HG03064 (cell line): ENCODE results near the gene STX5.
A peak's percentile ranks its signal among the peaks of the same experiment; 100 is the strongest.
"Not testable (repeated sequence)": the region's sequence is repeated elsewhere in the genome, so short reads cannot be mapped to it uniquely, and the experiment has no call there.

Experiments
- ATAC-seq: cut with Tn5 transposase; IDR thresholded peaks from one replicate; pipeline ENCODE4 v1.9.1; 2021; ENCODE audit warnings: low read depth; ENCODE audit not compliant: unreplicated experiment

The STX5 gene

DNA sequence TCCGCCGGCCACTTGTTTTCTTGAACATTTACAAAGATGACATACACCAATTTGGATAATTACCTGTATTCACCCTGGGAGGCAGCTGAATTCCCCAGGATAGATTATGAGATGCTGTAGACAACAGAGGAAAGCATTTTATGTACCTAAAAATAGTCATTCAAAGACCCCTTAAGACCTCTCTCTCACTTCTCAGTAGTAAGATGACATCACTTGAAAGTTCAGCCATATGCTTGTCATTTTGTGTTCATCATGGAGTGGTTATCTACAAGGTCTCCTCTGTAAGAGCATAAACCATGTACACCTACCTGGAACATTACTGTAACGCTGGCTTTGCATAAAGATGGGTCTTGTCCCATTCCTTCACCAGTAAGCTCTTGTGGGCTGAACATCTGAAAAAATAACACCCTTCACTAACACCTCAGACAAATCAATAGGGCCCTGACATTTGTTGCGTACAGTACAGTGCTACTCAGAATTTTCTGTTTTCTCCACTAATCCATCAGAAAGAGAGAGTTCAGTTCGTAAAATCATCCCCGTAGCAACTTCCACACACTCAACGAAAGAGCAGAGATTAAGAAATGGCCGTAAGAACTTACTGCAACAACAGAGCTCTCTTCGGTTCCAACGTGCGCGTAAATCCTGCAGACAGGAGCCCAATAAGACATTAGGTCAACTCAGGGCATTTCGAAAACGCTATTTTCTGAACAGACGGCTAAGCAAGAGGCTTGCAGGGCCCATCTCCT lies 23.1 kb upstream of the STX5 start:
- ATAC-seq = no peak

DNA sequence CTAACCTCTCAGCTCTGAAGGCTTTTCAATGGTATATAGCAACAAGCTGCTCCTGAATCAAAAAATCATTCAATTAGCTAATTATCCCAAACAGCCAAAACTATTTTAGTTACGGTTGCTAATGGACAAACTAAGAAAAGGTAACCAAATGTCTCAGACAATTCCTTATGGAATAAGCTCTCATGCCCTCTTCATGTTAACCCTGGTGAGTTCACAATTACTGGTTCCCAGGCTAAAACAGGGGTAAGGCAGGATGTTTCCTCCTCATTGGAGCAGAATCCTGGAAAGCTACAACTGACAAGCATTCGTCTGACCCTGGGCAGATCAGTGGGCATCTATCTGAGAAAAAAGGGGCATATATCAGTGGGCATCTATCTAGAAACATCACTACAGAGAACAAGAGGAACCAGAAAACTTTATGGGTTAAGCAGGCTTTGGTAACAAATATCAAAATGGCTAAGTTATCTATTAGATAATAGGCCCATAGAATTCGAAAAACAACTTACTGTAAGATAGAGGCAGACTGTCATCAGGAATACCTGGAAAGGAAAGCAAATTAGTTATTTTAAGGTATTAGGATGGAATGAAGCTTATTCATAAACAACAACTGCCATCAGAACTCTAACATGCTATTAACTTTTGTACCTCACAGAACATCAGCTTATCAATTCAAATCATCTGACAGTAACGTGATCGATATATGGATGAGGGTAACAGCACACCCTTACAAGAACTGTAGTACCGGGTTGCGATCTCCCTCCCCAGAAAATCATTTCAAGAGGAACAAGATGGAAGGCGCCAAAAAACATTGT lies 22.4 kb upstream of the STX5 start:
- no peak for ATAC-seq

DNA sequence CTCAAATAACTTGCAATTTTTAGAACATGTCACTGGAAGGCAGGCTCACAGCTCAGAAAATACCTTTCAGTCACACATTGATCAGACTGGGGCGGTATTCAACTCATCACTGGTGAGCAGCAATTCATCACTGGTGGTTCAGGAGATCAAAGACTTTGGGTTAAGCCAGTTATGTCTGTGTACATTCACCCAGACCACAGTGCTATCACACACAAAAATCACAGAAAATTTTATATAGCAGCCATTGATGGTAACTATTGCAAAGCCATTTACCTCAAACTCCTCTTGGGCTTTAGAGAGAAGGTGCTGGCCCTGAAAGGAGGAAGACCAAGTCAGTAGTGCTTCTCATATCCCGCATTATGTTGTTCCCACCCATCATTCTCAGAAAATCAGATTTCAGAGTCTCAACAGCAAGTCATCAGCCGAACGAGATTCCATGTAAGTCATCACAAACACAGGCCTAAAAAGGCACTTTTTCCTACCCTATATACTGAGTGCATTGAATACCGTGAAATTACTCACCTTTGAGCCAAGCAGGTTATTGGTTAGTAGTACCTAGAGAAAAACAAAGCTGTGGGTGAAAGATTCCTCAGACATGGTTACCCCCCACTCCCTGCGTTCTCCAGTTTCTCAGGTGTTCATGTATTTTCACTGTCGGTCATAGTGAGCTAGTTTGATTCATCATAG lies 21.6 kb upstream of the STX5 start:
- ATAC-seq = no peak

DNA sequence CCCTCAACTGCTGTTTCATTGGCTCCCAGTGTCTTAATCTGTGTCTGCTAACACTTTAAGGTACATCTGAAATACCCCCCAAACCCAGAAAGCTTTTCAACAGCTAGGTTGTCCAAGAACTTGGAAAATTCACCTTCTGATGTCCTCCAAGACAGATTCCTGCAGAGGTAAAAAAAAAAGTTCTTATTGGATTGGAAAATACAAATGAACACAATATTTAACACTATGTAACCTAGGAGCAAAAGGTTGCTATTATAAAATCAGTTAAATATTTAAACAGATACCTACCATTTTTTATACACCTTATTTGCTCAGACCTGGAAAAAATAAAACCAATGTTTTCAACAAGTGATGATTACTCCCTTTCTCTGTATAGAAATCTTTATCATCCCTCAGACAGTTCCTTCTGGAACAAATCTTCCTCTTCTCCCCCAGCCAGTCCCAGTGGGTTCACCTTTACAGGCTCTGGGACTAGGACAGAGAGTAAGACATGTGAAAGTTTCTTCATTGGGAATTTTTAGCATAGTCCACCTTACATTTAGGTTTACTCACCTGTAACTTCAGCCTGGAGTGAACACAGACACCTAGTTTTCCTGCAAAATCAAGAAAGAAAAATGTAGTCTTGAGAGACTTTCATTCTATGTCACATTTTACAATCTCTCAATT lies 20.8 kb upstream of the STX5 start:
- ATAC-seq = no peak

DNA sequence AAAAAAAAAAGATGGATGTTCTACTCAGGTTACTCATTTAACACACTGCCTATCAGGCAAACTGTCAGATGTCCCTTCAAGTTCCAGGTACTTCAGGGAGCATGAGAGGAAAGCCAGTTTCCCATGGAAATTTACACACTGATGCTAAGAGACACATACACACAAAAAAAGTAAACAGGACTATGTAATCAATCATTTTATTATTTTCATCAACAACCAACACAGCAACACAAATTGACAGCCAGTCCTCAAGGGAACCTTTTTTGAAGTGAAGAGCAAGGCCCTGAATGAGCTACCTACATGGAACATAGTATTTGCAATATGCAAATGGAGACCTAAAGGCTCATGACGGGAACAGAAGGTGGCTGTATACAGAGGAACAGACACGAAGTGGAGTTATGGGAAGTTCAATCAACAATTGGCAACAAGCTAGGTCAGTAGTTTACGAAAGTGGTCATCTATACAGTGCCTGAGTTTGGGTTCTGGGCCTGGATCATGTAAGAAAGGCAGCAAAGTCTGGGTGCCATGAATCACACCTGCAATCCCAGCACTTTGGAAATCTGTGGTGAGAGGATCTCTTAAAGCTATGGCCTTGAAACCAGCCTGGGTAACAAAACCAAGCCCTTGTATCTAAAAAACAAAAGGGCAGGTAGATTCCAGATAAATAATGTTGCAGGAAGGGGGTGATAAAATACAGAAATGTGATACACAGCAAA lies 20.1 kb upstream of the STX5 start:
- no peak for ATAC-seq

DNA sequence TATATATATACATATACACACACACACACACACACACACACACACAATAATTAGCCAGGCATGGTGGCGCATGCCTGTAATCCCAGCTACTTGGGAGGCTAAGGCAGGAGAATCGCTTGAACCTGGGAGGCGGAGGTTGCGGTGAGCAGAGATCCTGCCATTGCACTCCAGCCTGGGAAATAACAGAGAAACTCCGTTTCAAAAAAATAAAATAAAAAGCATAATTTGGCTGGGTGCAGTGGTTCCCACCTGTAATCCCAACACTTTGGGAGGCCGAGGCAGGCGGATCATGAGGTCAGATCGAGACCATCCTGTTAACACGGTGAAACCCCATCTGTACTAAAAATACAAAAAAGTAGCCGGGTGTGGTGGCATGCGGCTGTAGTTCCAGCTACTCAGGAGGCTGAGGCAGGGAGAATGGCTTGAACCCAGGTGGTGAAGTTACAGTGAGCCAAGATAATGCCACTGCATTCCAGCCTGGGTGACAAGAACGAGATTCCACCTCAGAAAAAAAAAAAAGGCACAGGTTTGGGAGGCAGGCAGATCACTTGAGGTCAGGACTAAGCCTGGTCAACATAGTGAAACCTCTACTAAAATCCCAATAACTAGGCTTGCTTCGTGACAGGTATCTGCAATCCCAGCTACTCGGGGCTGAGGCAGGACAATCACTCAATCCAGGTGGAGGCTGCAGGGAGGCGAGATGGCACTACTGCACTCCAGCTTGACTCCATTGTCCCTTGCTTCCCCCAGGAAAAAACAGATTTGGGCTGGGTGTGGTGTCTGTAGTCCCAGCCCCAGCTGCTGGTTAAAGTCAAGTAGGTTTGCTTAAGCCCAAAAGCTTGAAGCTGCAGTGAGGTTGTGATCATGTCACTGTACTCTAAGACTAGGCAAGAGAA lies 19.3 kb upstream of the STX5 start:
- no peak for ATAC-seq

DNA sequence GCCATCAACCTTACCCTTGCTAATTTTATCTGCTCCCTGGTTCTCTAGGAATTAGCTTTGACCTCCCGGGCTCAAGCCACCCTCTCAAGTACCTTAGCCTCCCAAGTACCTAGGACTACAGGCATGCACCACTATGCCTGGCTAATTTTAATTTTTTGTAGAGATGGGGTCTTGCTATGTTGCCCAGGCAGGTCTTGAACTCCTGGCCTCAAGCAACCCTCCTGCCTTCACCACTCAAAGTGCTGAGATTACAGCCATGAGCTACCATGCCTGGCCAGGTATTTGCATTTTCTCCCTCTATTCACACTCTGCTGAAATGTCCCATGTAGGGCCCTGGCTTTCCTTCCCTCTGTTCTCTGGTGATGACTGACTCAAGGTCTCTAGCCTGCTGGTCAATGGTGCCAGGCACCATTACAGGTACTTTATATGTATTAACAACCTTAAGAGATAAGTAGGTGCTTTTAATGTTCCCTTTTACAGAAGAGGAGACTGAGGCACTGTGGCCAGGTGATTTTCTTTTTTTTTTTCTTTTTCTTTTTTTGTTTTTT lies 16.0 kb upstream of the STX5 start:
- no peak for ATAC-seq

DNA sequence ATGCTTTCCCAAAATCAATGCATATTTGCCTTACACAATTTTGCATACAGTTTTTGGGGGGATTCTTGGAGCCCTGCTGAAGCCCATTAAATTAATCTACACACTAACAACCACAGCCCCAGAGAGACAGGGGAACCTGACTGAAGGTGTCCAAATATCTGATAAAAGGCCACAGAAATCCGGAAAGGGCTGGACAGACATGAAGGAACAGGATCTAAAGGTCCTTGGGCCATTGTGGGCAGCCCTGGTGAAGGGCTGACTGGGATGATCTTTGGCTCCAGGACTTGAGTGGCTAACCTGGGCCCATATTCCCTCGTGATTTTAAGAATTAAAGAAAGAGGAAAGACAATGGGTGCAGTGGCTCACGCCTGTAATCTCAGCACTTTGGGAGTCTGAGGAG lies 14.3 kb upstream of the STX5 start:
- no peak for ATAC-seq

DNA sequence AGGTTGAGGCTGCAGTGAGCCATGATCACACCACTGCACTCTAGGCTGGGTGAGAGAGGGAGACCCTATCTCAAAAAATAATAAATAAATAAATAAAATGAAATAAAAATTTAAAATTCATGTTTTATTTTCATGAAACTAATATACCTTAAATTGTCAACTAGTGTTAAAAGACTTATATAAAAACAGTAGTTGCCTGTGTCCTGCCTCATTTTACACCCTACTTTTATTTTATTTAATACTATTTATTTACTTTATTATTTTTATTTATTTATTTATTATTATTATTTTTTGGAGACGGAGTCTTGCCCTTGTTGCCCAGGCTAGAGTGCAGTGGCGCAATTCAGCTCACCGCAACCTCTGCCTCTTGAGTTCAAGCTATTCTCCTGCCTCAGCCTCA lies 12.3 kb upstream of the STX5 start:
- ATAC-seq = no peak

DNA sequence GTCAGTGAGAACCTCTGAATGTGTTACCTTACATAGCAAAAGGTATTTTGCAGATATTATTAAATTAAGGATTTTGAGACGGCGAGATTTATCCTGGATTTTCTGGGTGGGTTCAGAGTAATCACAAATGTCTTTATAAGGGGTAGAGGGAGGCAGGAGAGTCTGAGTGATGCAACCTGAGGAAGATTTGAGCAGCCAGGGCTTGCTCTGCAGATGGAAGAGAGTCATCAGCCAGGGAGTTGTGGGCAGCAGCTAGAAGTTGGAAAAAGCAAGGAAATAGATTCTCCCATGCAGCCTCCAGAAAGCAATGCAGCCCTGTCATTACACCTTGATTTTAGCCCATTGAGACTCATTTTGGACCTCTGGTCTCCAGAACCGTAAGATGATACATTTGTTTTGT lies 11.6 kb upstream of the STX5 start:
- no peak for ATAC-seq

DNA sequence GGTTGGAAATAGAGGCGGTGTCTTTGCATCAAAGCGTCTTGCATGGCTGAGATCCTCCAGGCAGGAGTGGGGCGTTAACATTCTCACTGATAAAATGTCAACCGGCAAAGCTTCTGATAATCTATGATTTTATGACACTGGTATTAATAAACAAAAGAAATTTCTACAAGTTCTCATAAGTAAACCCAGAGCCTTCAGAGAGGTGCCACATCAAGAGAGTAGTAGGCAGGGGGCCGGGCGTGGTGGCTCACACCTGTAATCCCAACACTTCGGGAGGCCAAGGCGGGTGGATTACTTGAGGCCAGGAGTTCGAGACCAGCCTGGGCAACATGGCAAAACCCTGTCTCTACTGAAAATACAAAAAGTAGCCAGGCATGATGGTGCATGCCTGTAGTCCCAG lies 11.0 kb upstream of the STX5 start:
- not testable (repeated sequence) for ATAC-seq

DNA sequence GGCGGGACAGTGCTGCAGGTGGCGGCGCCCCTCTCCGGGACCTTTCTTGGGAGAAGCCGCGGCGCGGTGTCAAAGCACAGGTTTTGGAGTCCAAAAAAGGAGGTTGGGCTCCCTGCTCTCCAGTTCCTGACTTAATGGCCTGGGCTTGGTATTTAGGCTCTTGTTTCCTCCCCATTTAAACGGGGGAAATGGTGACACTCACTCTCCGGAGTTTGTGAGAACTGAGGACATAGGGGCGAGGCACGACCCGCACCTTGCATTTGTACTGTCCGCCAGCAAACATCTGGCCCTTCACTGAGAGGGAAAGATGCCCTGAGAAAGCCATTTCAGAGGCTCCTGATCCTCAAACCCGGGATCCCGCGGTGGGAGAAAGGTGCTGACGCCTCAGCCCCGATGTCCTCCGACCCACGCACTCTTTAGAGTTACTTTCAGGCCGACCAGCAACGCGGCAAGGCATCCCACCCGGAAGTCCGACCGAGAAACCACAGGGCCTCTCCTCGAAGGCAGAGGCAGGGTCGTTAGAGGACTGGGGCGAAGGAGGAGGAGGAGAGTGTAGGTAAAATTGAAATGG lies 10.4 kb upstream of the STX5 start:
- ATAC-seq = no peak

DNA sequence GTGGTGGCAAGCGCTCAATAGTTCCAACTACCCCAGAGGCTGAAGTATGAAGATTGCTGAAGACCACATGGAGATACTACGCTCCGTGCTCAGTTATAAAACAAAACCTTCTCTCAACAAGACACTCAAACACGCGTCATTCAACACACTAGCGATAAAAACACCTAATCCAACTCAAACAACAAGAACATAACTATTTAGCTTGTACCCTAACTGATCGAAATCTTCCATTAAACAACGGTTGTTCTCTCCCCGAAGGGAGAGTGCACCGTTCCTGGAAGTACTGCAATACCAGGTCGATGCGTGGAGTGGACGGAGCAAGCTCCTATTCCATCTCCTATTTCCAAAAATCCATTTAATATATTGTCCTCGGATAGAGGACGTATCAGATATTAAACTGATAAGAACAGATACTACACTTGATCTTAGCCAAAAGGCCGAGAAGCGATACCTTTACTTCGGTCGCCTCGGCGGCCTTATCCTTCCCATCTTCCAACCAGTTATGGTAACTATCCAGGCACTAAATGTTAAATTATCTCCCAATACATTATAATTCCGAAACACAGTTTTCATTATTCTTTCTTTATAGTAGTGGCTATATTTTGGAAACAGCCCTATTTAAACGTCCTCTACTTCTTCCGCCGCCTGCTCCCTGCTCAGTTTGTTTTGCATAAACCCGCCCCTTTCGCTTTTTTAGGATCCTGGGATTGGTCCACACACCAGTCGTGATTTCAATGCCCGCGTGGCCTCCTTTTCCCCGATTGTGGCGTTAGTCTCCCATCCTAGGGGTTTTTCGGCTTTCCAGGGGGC lies 9.7 kb upstream of the STX5 start:
- ATAC-seq = peak; percentile 42

DNA sequence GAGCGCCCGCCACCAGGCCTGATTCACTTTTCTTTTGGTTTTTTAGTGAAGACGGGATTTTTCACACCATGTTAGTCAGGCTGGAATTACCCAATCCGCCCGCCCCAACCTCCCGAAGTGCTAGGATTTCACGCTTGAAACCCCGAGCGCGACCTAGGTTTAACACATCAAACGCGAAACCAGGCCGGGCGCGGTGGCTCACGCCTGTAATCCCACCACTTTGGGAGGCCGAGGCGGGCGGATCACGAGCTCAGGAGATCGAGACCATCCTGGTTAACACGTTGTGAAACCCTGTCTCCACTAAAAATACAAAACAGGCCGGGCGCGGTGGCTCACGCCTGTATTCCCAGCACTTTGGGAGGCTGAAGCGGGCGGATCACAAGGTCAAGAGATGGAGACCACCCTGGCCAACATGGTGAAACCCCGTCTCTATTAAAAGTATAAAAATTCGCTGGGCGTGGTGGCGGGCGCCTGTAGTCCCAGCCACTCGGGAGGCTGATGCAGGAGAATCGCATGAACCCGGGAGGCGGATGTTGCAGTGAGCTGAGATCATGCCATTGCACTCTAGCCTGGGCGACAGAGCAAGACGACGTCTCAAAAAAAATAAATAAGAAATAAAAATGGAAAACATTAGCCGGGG lies 9.0 kb upstream of the STX5 start:
- not testable (repeated sequence) for ATAC-seq

DNA sequence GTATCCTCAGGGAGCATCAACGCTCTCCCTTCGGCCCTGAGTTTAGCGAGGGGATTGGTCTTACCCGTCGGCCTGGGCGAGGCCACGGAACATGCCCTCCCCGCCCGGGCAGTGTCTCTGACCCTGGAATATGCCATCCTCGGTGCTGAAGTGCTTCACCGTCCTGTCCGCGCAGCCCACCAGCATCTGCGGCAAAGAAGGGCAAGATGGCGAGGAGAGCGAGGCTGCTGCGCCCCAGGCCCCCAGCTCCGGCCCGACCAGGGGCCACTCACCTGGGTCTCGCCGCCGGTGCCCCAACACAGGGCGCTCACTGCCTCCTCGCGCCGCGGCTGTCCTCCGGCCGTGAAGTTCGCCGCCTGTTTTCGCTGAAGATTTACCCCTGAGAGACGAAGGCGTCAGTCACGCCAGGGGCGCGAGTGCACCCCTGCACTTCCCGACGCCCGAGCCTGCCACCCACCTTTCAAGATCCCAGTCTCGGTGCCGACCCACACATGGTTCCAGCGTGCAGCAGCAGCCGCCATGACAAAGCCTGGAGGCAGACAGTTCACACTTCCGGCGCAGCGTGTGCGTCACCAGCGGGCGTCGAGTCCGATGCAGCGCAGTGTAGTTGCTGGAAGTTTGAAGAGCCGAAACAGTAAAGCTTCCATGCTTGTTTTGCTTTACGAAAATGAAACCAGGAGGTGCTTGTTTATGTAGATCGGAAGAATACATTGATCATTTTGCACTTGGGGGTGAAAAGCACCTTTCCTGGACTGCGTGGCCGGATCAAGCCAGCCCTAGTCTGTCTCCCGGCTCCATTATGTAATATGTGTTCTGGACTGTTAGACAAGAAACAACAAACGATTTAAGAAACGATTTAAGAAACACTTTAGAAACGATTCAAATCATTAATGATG lies 7.4 kb upstream of the STX5 start, which contains the start of gene WDR74:
TSS of gene WDR74 (minus strand) at position 541 of the 896 bp plus-strand sequence. CDS start at position 521, 20 bp downstream.
- peak; percentile 56 for ATAC-seq

DNA sequence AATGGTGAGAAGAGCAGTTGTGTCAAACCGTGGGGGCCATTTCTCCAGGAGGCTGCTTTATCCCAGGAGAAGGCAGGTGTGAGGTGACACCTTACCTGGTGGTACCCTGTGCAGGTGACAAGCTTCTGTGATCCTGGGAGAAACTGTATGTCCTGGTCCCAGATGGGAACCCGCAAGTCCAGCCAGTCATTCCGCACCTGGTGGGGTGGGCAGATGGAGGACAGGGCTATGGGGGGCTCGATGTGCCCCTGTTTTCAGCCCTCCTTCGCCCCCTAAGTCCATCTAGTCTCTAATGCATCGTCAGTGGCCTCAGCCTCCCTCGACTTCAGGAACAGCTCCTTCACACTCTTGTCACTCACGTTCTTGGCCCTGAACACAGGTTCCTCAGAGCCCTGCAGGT lies 3.5 kb upstream of the STX5 start:
- ATAC-seq = no peak
